Measurements from ENCODE around the gene MRPL34. TPM values are rescaled to one million over a fixed set of nuclear protein-coding genes. Genes with fewer than 3 reads are reported as not detected.
A peak's percentile ranks its signal among the peaks of the same experiment; 100 is the strongest.

The MRPL34 gene
- total RNA-seq, 1 experiment from 2014 or later, result 65.8 TPM

- Mint-ChIP-seq H3K27ac (ENCODE audit: low read depth, unreplicated experiment) (no peak within 1 kb of the TSS), H3K36me3 (ENCODE audit: insufficient read depth, unreplicated experiment) (peaks cover 14% of the 10 kb centered on the region), H3K27me3 (ENCODE audit: insufficient read depth, unreplicated experiment) (no peaks in the 10 kb centered on the region), H3K4me3 (ENCODE audit: unreplicated experiment) (peak within 1 kb of the TSS; percentile 65), H3K9me3 (ENCODE audit: unreplicated experiment) (no peaks in the 10 kb centered on the region), H3K4me1 (ENCODE audit: insufficient read depth, unreplicated experiment) (peaks cover 21% of the 10 kb centered on the region)
- no TSS peak for BruUV-seq (replicated peaks)
- TF ChIP-seq CTCF (IDR thresholded peaks at IDR 0.05; ENCODE audit: unreplicated experiment), result peak; percentile 49
- ChIA-PET CTCF (interaction anchor here (0.5 to 1.0 kb wide), 5 partner anchors 44 to 784 kb away, joined by 3 to 6 read pairs (median 4); partner anchors contain the start of gene CCDC194), POLR2A (interaction anchor here (0.6 to 10.5 kb wide), 6 partner anchors 8 to 43 kb away, joined by 3 to 152 read pairs (median 4); partner anchors contain the start of genes ANO8 and GTPBP3)
- DNase-seq (ENCODE audit: unreplicated experiment), result peak; percentile 96
- intact Hi-C loops (cut with micrococcal nuclease), result no loop called here
These were observed 2.3 kb upstream of the MRPL34 start, which contains the start of gene ABHD8 for GRCh38 chr19:17303167-17303939. Gene ABHD8, minus strand, starts transcription at chr19:17303425. Its CDS starts 1,809 bp downstream, at chr19:17301616.

- POLR2A ChIA-PET, result interaction anchor here (0.6 to 10.5 kb wide), 4 partner anchors 8 to 30 kb away, joined by 3 to 152 read pairs (median 8); partner anchors contain the start of genes ANO8 and GTPBP3
- H3K27me3 Mint-ChIP-seq (ENCODE audit: insufficient read depth, unreplicated experiment), result no peaks in the 10 kb centered on the region
- peak; percentile 53 for DNase-seq (ENCODE audit: unreplicated experiment)
- CTCF ChIA-PET, result interaction anchor here (0.5 to 2.0 kb wide), 6 partner anchors 11 to 784 kb away, joined by 3 to 9 read pairs (median 4); partner anchors contain the start of gene CCDC194
- no peaks in the 10 kb centered on the region for H3K9me3 Mint-ChIP-seq (ENCODE audit: unreplicated experiment)
- H3K4me1 Mint-ChIP-seq (ENCODE audit: insufficient read depth, unreplicated experiment), result peaks cover 21% of the 10 kb centered on the region
- H3K36me3 Mint-ChIP-seq (ENCODE audit: insufficient read depth, unreplicated experiment), result peaks cover 14% of the 10 kb centered on the region
- BruUV-seq (replicated peaks), result no TSS peak
- no peak overlapping the region for H3K27ac Mint-ChIP-seq (ENCODE audit: low read depth, unreplicated experiment)
- peak overlapping the region; percentile 65 for H3K4me3 Mint-ChIP-seq (ENCODE audit: unreplicated experiment)
- intact Hi-C loops (cut with micrococcal nuclease), result no loop called here
- TF ChIP-seq CTCF (IDR thresholded peaks at IDR 0.05; ENCODE audit: unreplicated experiment), result no peak
These were observed 1.8 kb upstream of the MRPL34 start for GRCh38 chr19:17303940-17304267.

GRCh38 chr19:17304386-17305215 lies 1.1 kb upstream of the MRPL34 start:
- H3K4me1 Mint-ChIP-seq (ENCODE audit: insufficient read depth, unreplicated experiment), result peaks cover 25% of the 10 kb centered on the region
- intact Hi-C loops (cut with micrococcal nuclease), result loop anchor here (1.0 kb wide), 2 partner anchors 8 to 30 kb away; partner anchors contain the start of gene ANO8
- CTCF ChIA-PET, result interaction anchor here (0.6 to 2.0 kb wide), 14 partner anchors 8 to 1044 kb away, joined by 3 to 13 read pairs (median 4); partner anchors contain the start of gene CCDC194
- peak overlapping the region; percentile 55 for H3K27ac Mint-ChIP-seq (ENCODE audit: low read depth, unreplicated experiment)
- H3K36me3 Mint-ChIP-seq (ENCODE audit: insufficient read depth, unreplicated experiment), result peaks cover 14% of the 10 kb centered on the region
- peak; percentile 61 for DNase-seq (ENCODE audit: unreplicated experiment)
- peak overlapping the region; percentile 78 for H3K4me3 Mint-ChIP-seq (ENCODE audit: unreplicated experiment)
- no peaks in the 10 kb centered on the region for H3K9me3 Mint-ChIP-seq (ENCODE audit: unreplicated experiment)
- no TSS peak for BruUV-seq (replicated peaks)
- no peak for TF ChIP-seq CTCF (IDR thresholded peaks at IDR 0.05; ENCODE audit: unreplicated experiment)
- POLR2A ChIA-PET, result interaction anchor here (0.6 to 10.5 kb wide), 14 partner anchors 8 to 888 kb away, joined by 3 to 152 read pairs (median 4); partner anchors contain the start of genes ANO8, GTPBP3, MPV17L2 and MVB12A
- no peaks in the 10 kb centered on the region for H3K27me3 Mint-ChIP-seq (ENCODE audit: insufficient read depth, unreplicated experiment)
